Caco-2 (cell line): ENCODE results near the gene RRP9. TPM values are rescaled to one million over a fixed set of nuclear protein-coding genes. Genes with fewer than 3 reads are reported as not detected.

Experiments
- BruUV-seq: library from RNA; stranded (reverse); fragments of 400-500 nt; replicated peaks from 2 replicates; lab custom pipeline; 2021; lab: Mats Ljungman, UMichigan
- CTCF ChIA-PET: fragments of 300-600 bp; sonication (Branson Sonifier 250); formaldehyde crosslinking; loops from one replicate; lab custom pipeline; 2022; ENCODE audit warnings: antibody characterized with exemption; lab: Charles Lee
- POLR2A ChIA-PET: fragments of 300-600 bp; sonication (Branson Sonifier 250); formaldehyde crosslinking; loops from one replicate; lab custom pipeline; 2022; ENCODE audit warnings: antibody characterized with exemption; lab: Charles Lee
- DNase-seq, 2 experiments: peaks; one replicate each; pipeline versions ENCODE4 v3.0.0 to v3.0.0-alpha.2; 2020 to 2022
- H3K27me3 ChIP-seq: replicated peaks from 2 replicates; pipeline ENCODE4 v1.6.0; 2011; ENCODE audit warnings: low read length; ENCODE audit not compliant: control insufficient read depth, insufficient read depth
- H3K36me3 ChIP-seq: 2 replicates; pipeline ENCODE4 v1.5.1; 2011; ENCODE audit warnings: low read length; ENCODE audit not compliant: control insufficient read depth, insufficient read depth
- H3K4me1 ChIP-seq: fragments of 250-450 bp; sonication (Bioruptor Pico); 2 replicates; pipeline ENCODE4 v1.5.1; 2020; ENCODE audit warnings: mild to moderate bottlenecking
- H3K4me3 ChIP-seq: 2 replicates; pipeline ENCODE4 v1.5.1; 2011; ENCODE audit warnings: low read depth, mild to moderate bottlenecking, control low read depth, low read length
- H3K9me3 ChIP-seq: fragments of 250-450 bp; sonication (Bioruptor Pico); 2 replicates; pipeline ENCODE4 v1.5.1; 2020; ENCODE audit warnings: mild to moderate bottlenecking, moderate library complexity
- H3K27ac Mint-ChIP-seq: one replicate; pipeline ENCODE4 v1.8.0; 2022; ENCODE audit warnings: mixed read lengths; ENCODE audit not compliant: unreplicated experiment
- H3K27me3 Mint-ChIP-seq: one replicate; pipeline ENCODE4 v1.8.0; 2022; ENCODE audit warnings: mixed read lengths; ENCODE audit not compliant: insufficient read depth, unreplicated experiment
- H3K36me3 Mint-ChIP-seq: one replicate; pipeline ENCODE4 v1.8.0; 2022; ENCODE audit warnings: mild to moderate bottlenecking, mixed read lengths; ENCODE audit not compliant: insufficient read depth, unreplicated experiment
- H3K4me1 Mint-ChIP-seq: one replicate; pipeline ENCODE4 v1.8.0; 2022; ENCODE audit warnings: low read depth, mixed read lengths; ENCODE audit not compliant: unreplicated experiment
- H3K4me3 Mint-ChIP-seq: one replicate; pipeline ENCODE4 v1.8.0; 2022; ENCODE audit warnings: mild to moderate bottlenecking, moderate library complexity, mixed read lengths; ENCODE audit not compliant: unreplicated experiment
- H3K9me3 Mint-ChIP-seq: one replicate; pipeline ENCODE4 v1.8.0; 2022; ENCODE audit warnings: mixed read lengths; ENCODE audit not compliant: unreplicated experiment
- intact Hi-C: fragments of 100-400 bp; cut with micrococcal nuclease; formaldehyde crosslinking; loops from one replicate; pipeline ENCODE4 v1.10.0; 2022; ENCODE audit not compliant: unreplicated experiment
- total RNA-seq: library from RNA; stranded (reverse); gene quantifications from 2 replicates; pipeline ENCODE4 v1.2.3, GENCODE V29; 2022
- TF ChIP-seq, protein P1 (sequence below), 2 experiments: fragments of 200-600 bp in 1 of 2; IDR thresholded peaks; 1 replicate in 1 of 2; 2 replicates in 1 of 2; pipeline versions ENCODE4 v1.5.1 to v1.8.0; 2011 to 2022; ENCODE audit warnings: antibody characterized with exemption in 1 of 2, control low read depth in 1 of 2, inconsistent platforms in 1 of 2, low read depth in 1 of 2, low read length in 1 of 2, mild to moderate bottlenecking in 1 of 2, moderate library complexity in 1 of 2; ENCODE audit not compliant: insufficient read depth in 1 of 2, severe bottlenecking in 1 of 2, unreplicated experiment in 1 of 2

The RRP9 gene
- total RNA-seq, 1 experiment from 2014 or later = 39.1 TPM

DNA sequence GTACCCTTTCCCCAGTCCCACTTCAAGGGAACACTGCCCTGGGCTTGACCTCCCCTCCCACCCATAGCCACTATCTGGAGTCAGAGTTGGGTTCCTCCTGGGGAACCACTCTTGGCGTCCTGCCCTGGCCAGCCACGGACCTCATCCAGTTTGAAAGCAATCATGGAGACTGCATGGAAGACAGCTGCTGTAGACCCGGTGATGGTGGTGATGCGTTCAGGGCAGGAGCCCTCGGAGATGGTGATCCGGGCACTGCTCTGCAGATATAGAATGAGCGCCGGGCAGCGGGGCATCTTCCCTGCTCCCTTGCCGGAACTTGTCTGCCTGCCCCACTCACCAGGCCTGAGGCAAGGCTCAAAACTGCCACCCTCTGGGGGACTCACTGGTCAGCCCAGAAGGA, 18.7 kb upstream of the RRP9 start:
- intact Hi-C loops = no loop called here
- Mint-ChIP-seq H3K4me3 (no peak overlapping the region), H3K27me3 (no peaks in the 10 kb centered on the region), H3K27ac (no peak overlapping the region), H3K9me3 (no peaks in the 10 kb centered on the region), H3K4me1 (peaks cover 4% of the 10 kb centered on the region), H3K36me3 (peaks cover 6% of the 10 kb centered on the region)
- no peaks in the 10 kb centered on the region for H3K4me1 ChIP-seq
- TF ChIP-seq, protein P1, sequence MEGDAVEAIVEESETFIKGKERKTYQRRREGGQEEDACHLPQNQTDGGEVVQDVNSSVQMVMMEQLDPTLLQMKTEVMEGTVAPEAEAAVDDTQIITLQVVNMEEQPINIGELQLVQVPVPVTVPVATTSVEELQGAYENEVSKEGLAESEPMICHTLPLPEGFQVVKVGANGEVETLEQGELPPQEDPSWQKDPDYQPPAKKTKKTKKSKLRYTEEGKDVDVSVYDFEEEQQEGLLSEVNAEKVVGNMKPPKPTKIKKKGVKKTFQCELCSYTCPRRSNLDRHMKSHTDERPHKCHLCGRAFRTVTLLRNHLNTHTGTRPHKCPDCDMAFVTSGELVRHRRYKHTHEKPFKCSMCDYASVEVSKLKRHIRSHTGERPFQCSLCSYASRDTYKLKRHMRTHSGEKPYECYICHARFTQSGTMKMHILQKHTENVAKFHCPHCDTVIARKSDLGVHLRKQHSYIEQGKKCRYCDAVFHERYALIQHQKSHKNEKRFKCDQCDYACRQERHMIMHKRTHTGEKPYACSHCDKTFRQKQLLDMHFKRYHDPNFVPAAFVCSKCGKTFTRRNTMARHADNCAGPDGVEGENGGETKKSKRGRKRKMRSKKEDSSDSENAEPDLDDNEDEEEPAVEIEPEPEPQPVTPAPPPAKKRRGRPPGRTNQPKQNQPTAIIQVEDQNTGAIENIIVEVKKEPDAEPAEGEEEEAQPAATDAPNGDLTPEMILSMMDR (IDR thresholded peaks at IDR 0.05; ENCODE audit: insufficient read depth in 1 of 2, low read depth in 1 of 2, low read length in 1 of 2, severe bottlenecking in 1 of 2, unreplicated experiment in 1 of 2) = no peak
- no peaks in the 10 kb centered on the region for H3K9me3 ChIP-seq
- no peaks in the 10 kb centered on the region for H3K27me3 ChIP-seq
- POLR2A ChIA-PET = no interaction called here
- no peak overlapping the region for H3K4me3 ChIP-seq
- DNase-seq = no peak
- no TSS peak for BruUV-seq
- CTCF ChIA-PET = no interaction called here
- H3K36me3 ChIP-seq = no peaks in the 10 kb centered on the region

DNA sequence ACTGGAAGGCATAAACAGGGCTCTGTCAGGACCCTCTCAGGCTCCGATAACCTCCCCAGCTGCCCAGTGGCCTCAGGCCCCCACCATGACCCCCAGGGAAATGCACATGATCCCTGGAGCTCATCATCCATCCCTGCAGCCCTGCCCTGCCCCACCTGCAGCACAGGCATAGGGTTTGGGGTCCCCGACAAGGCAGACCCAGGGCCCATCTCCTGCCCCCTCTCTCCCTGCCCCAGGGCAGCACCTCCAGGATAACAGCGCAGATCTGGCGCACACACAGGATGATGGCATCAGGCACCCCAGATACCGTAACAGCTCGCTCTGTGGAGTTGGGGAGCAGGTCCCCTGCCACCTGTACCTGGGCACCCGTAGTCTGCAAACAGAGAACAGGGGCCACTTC, 17.9 kb upstream of the RRP9 start:
- no peaks in the 10 kb centered on the region for H3K4me1 Mint-ChIP-seq
- no peaks in the 10 kb centered on the region for H3K36me3 ChIP-seq
- DNase-seq = no peak
- H3K4me1 ChIP-seq = no peaks in the 10 kb centered on the region
- CTCF ChIA-PET = no interaction called here
- POLR2A ChIA-PET = no interaction called here
- no peak overlapping the region for H3K4me3 ChIP-seq
- no peaks in the 10 kb centered on the region for H3K27me3 ChIP-seq
- no peak overlapping the region for H3K4me3 Mint-ChIP-seq
- no TSS peak for BruUV-seq
- no peaks in the 10 kb centered on the region for H3K9me3 ChIP-seq
- peaks cover 1% of the 10 kb centered on the region for H3K36me3 Mint-ChIP-seq
- H3K27ac Mint-ChIP-seq = no peak overlapping the region
- intact Hi-C loops = no loop called here
- no peaks in the 10 kb centered on the region for H3K27me3 Mint-ChIP-seq
- TF ChIP-seq, protein P1 (IDR thresholded peaks at IDR 0.05; ENCODE audit: insufficient read depth in 1 of 2, low read depth in 1 of 2, low read length in 1 of 2, severe bottlenecking in 1 of 2, unreplicated experiment in 1 of 2) = no peak
- H3K9me3 Mint-ChIP-seq = no peaks in the 10 kb centered on the region

DNA sequence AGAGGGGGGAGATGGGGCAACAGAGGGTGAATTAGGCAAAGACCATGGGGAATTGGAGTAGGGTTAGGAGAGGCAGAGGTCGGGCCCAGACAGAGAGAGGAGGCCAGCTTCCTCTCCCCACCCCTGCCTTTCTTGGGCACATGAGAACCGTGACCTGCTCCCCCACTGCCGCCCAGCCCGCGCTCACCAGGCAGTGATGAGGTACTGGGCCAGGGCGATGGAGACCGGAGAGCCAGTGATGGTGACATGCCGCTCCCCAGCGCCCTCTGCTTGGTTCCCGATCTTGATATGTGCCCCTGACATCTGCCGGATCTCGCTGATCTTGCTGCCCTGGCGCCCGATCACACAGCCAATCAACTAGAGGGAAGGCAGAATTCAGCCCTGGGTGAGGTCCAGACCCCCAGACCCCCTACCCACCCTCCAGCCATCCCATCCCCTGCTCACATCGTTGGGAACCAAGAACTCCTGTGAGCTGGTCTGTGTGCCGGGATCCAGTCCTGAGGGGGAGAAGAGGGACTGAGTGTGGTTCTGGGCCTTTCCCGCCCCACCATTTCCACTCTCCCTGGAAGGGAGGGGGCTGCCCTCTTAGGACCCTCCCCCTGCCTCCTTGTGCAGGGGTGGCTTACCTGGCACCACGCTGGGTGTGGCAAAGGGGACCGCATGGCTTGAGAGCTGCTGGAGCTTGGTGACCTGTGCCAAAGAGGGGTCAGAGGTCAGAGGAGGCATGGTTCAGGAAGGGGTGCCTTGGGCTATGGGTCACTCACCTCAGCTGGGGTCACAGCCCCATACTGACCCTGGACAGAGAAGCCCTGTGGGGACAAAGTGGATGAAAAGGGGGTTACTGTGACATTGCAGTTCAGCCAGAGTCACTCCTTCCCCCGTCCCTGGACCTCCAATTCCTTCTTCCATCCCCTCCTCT, 17.2 kb upstream of the RRP9 start:
- no TSS peak for BruUV-seq
- Mint-ChIP-seq H3K27ac (no peak overlapping the region), H3K4me3 (no peak overlapping the region), H3K36me3 (no peaks in the 10 kb centered on the region), H3K27me3 (no peaks in the 10 kb centered on the region), H3K4me1 (no peaks in the 10 kb centered on the region), H3K9me3 (no peaks in the 10 kb centered on the region)
- H3K36me3 ChIP-seq = no peaks in the 10 kb centered on the region
- no peaks in the 10 kb centered on the region for H3K27me3 ChIP-seq
- TF ChIP-seq, protein P1 (IDR thresholded peaks at IDR 0.05; ENCODE audit: insufficient read depth in 1 of 2, low read depth in 1 of 2, low read length in 1 of 2, severe bottlenecking in 1 of 2, unreplicated experiment in 1 of 2) = no peak
- intact Hi-C loops = no loop called here
- H3K4me1 ChIP-seq = no peaks in the 10 kb centered on the region
- ChIA-PET CTCF (no interaction called here), POLR2A (no interaction called here)
- no peaks in the 10 kb centered on the region for H3K9me3 ChIP-seq
- no peak for DNase-seq
- no peak overlapping the region for H3K4me3 ChIP-seq
